HEK293T (cell line): Measurements from ENCODE around the gene ANKRD13B.

Experiments used
- CTCF ChIA-PET: fragments of 350-600 bp; formaldehyde crosslinking; extraction: SDS; loops from one replicate; lab custom pipeline; 2021; ENCODE audit warnings: antibody characterized with exemption, inconsistent platforms; lab: Yijun Ruan, JAX
- POLR2A ChIA-PET: fragments of 350-600 bp; formaldehyde crosslinking; extraction: SDS; loops from one replicate; lab custom pipeline; 2020; ENCODE audit warnings: antibody characterized with exemption, inconsistent platforms; lab: Yijun Ruan, JAX
- DNase-seq: peaks from one replicate; pipeline ENCODE4 v3.0.0; 2012; ENCODE audit warnings: mixed read lengths; ENCODE audit errors: extremely low spot score
- ARNT ChIP-seq: fragments of 450-650 bp; IDR thresholded peaks from 2 replicates; pipeline ENCODE4 v1.6.1; 2017; ENCODE audit warnings: mild to moderate bottlenecking
- BHLHE40 ChIP-seq: fragments of 450-650 bp; IDR thresholded peaks from 2 replicates; pipeline ENCODE4 v1.6.1; 2016; ENCODE audit warnings: mild to moderate bottlenecking, moderate library complexity, borderline replicate concordance
- CTBP1 ChIP-seq: fragments of 450-650 bp; IDR thresholded peaks from 2 replicates; pipeline ENCODE4 v1.6.1; 2016; ENCODE audit warnings: borderline replicate concordance
- ELF4 ChIP-seq: fragments of 450-650 bp; IDR thresholded peaks from 2 replicates; pipeline ENCODE4 v1.6.1; 2017; ENCODE audit warnings: antibody characterized with exemption
- FOXA1 ChIP-seq: fragments of 450-650 bp; IDR thresholded peaks from 2 replicates; pipeline ENCODE4 v1.6.1; 2016; ENCODE audit warnings: mild to moderate bottlenecking
- FOXK2 ChIP-seq: fragments of 450-650 bp; IDR thresholded peaks from 2 replicates; pipeline ENCODE4 v1.6.1; 2016; ENCODE audit warnings: mild to moderate bottlenecking
- FOXM1 ChIP-seq: fragments of 450-650 bp; IDR thresholded peaks from 2 replicates; pipeline ENCODE4 v1.6.1; 2017; ENCODE audit warnings: mild to moderate bottlenecking, borderline replicate concordance
- HDGF ChIP-seq: fragments of 450-650 bp; IDR thresholded peaks from 2 replicates; pipeline ENCODE4 v1.6.1; 2017; ENCODE audit warnings: antibody characterized with exemption, borderline replicate concordance
- L3MBTL2 ChIP-seq: fragments of 450-650 bp; conservative IDR thresholded peaks from 2 replicates; pipeline ENCODE4 v1.6.1; 2016; ENCODE audit warnings: mild to moderate bottlenecking
- LEF1 ChIP-seq: fragments of 450-650 bp; IDR thresholded peaks from 2 replicates; pipeline ENCODE4 v1.6.1; 2017; ENCODE audit warnings: mild to moderate bottlenecking, borderline replicate concordance
- NFRKB ChIP-seq: fragments of 450-650 bp; IDR thresholded peaks from 2 replicates; pipeline ENCODE4 v1.6.1; 2016; ENCODE audit warnings: mild to moderate bottlenecking, moderate library complexity
- SP1 ChIP-seq: fragments of 450-650 bp; IDR thresholded peaks from 2 replicates; pipeline ENCODE4 v1.6.1; 2017
- SUZ12 ChIP-seq: fragments of 450-650 bp; IDR thresholded peaks from 2 replicates; pipeline ENCODE4 v1.6.1; 2016; ENCODE audit warnings: mild to moderate bottlenecking
- TARDBP ChIP-seq: fragments of 450-650 bp; IDR thresholded peaks from 2 replicates; pipeline ENCODE4 v1.6.1; 2016
- ZNF384 ChIP-seq: fragments of 450-650 bp; IDR thresholded peaks from 2 replicates; pipeline ENCODE4 v1.6.1; 2016
- TF ChIP-seq, protein P1 (sequence below): fragments of 450-650 bp; IDR thresholded peaks from 2 replicates; pipeline ENCODE4 v1.6.1; 2016

ANKRD13B gene

GRCh38 chr17:29591146-29591736 lies 1.7 kb upstream of the ANKRD13B start:
- ChIA-PET CTCF (interaction anchor here (0.6 to 3.0 kb wide), 14 partner anchors 10 to 371 kb away, joined by 3 to 26 read pairs (median 4); partner anchors contain the start of genes ABHD15 and CORO6), POLR2A (interaction anchor here (0.7 to 3.0 kb wide), 13 partner anchors 7 to 641 kb away, joined by 3 to 32 read pairs (median 6); partner anchors contain the start of genes ABHD15, CORO6, SSH2 and TP53I13)
- TF ChIP-seq L3MBTL2 = peak; percentile 95
- TF ChIP-seq SUZ12 = no peak
- no peak for DNase-seq

- POLR2A ChIA-PET = interaction anchor here (0.7 to 3.0 kb wide), 19 partner anchors 8 to 501 kb away, joined by 3 to 32 read pairs (median 5); partner anchors contain the start of genes ABHD15, CORO6, SSH2 and TP53I13
- CTCF ChIA-PET = interaction anchor here (0.5 to 3.0 kb wide), 19 partner anchors 11 to 494 kb away, joined by 3 to 26 read pairs (median 4); partner anchors contain the start of genes ABHD15 and CORO6
- TF ChIP-seq ELF4 = no peak
- no peak for TF ChIP-seq NFRKB
- TF ChIP-seq FOXA1 = no peak
- TF ChIP-seq L3MBTL2 = no peak
- TF ChIP-seq ARNT = no peak
- TF ChIP-seq FOXM1 = no peak
- TF ChIP-seq SUZ12 = no peak
- no peak for TF ChIP-seq ZNF384
- TF ChIP-seq BHLHE40 = no peak
- no peak for TF ChIP-seq TARDBP
- no peak for TF ChIP-seq SP1
- TF ChIP-seq CTBP1 = no peak; the same call in 1 of the 2 replicates
- no peak for TF ChIP-seq LEF1
- no peak for TF ChIP-seq HDGF
- no peak for TF ChIP-seq FOXK2
- TF ChIP-seq, protein P1, sequence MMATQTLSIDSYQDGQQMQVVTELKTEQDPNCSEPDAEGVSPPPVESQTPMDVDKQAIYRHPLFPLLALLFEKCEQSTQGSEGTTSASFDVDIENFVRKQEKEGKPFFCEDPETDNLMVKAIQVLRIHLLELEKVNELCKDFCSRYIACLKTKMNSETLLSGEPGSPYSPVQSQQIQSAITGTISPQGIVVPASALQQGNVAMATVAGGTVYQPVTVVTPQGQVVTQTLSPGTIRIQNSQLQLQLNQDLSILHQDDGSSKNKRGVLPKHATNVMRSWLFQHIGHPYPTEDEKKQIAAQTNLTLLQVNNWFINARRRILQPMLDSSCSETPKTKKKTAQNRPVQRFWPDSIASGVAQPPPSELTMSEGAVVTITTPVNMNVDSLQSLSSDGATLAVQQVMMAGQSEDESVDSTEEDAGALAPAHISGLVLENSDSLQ = no peak
- DNase-seq = peak; percentile 83
Measured at GRCh38 chr17:29591737-29592608, 959 bp upstream of the ANKRD13B start.

DNA sequence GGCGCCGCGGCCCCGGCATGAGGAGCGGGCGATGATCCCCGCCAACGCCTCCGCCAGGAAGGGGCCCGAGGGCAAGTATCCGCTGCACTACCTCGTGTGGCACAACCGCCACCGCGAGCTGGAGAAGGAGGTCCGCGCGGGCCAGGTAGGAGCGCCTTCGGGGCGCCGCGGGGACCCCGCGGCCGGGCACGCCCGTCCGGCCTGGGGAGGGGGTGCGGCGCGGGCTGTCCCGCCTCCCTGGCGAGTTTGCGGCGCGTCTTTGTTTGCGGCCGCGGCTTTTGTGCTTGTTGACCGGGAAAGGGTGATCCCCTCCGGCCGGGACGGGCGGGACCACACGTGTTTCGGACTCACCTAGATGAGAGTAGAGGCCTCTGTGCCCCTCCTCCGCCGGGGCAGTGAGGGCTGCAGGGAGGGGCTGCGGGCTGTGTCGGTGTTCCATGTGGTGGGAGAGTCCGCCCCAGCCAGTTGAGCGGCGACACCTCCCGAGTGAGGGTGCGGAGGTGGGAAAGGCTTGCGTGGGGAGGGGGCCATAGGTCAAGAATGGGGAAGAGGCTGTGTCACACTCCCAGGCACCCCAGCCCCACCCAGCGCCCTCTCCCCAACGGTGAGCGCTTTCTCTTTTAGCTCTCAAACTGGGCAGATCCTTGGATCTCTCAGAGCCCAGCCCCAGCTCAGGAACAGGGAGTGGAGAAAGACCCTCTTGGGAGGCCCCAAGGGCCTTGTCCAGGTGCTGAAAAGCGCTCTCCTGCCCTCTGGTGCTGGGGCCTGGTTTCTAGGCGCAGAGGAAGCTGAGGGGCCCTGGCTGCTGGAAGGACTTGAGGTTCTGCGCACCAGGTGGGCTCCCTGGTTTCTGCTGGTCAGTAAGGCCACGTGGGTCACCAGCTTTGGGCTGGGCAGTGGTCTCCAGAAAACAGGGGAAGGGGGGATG lies 923 bp downstream of the ANKRD13B start:
- POLR2A ChIA-PET = interaction anchor here (0.9 to 3.0 kb wide), 7 partner anchors 12 to 224 kb away, joined by 3 to 32 read pairs (median 12); partner anchors contain the start of genes ABHD15, CORO6 and TP53I13
- CTCF ChIA-PET = interaction anchor here (0.6 to 3.0 kb wide), 9 partner anchors 13 to 374 kb away, joined by 3 to 26 read pairs (median 4); partner anchors contain the start of gene CORO6
- TF ChIP-seq ZNF384 = no peak
- TF ChIP-seq FOXA1 = no peak
- no peak for TF ChIP-seq L3MBTL2
- TF ChIP-seq CTBP1 = no peak
- TF ChIP-seq NFRKB = no peak
- no peak for TF ChIP-seq FOXK2
- no peak for TF ChIP-seq ELF4
- TF ChIP-seq, protein P1 = no peak
- no peak for TF ChIP-seq ARNT
- TF ChIP-seq TARDBP = no peak
- no peak for TF ChIP-seq SUZ12
- no peak for DNase-seq

DNA sequence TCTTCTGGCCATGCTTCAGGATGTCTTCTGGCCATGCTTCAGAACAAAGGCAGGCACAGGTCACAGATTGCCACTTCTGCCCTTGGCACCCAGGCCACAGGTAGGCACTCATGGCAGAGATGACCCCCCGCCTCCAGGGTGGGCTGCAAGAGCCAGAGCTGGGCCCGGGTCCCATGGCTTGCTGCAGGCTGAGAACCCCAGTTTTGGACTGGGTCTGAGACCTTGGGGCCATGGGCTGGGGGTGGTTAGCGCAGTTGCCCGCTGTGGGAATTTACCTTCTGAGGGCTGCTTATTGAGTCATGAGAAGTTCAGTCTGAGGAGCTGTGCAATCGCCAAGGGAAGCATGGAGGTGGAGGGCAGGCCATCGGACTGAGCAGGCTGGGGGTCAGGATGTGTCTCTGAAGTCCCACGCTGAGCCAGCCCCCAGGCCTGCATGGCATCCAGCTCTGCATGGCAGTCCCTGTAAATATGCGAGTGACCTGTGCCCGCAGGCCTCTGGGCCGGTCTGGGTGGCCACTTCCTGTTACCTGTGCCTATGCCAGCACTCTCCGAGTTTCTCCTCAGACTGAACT lies 1.7 kb downstream of the ANKRD13B start:
- CTCF ChIA-PET = interaction anchor here (0.6 to 1.2 kb wide), 4 partner anchors 26 to 375 kb away, joined by 3 to 4 read pairs (median 4); partner anchors contain the start of gene CORO6
- no peak for DNase-seq
- POLR2A ChIA-PET = interaction anchor here (0.9 to 1.1 kb wide), 2 partner anchors 14 to 225 kb away, joined by 3 to 5 read pairs; no protein-coding TSS in a partner anchor
- TF ChIP-seq FOXK2 (no peak), FOXM1 (no peak), LEF1 (no peak), ELF4 (no peak), SP1 (no peak), TARDBP (no peak), ZNF384 (no peak), CTBP1 (no peak), L3MBTL2 (no peak), ARNT (no peak), NFRKB (no peak), BHLHE40 (no peak)
- TF ChIP-seq, protein P1 = no peak
